Fibroblast of skin of scalp (primary cell): Measurements from ENCODE around the gene AAMDC. TPM values are rescaled to one million over a fixed set of nuclear protein-coding genes. Genes with fewer than 3 reads are reported as not detected.
A peak's percentile ranks its signal among the peaks of the same experiment; 100 is the strongest.

ENCODE experiments used
- DNase-seq: peaks from one replicate; pipeline ENCODE4 v3.0.0-alpha.2; 2013
- polyA plus RNA-seq, 2 experiments: library from polyadenylated mRNA; unstranded; fragments of 120-200 nt; gene quantifications; one replicate each; pipeline ENCODE4 v1.2.1, GENCODE V29; 2013; ENCODE audit not compliant: insufficient read length in 2 of 2

AAMDC gene
- polyA plus RNA-seq (2013, experiment 1 of 2; ENCODE audit: insufficient read length) = 37.9 TPM
- polyA plus RNA-seq (2013, experiment 2 of 2; ENCODE audit: insufficient read length) = 33.7 TPM

GRCh38 chr11:77820565-77821348, at the start of gene AAMDC, which contains the start of gene RSF1:
AAMDC (plus strand) TSS chr11:77821144; CDS start chr11:77842497, 21,353 bp downstream.
RSF1 (minus strand) TSS chr11:77820722; CDS start chr11:77820714, 8 bp downstream.
- DNase-seq = peak; percentile 99

- DNase-seq = no peak
Measured at GRCh38 chr11:77775936-77776335, 45.0 kb upstream of the AAMDC start.

GRCh38 chr11:77776455-77776854, 44.5 kb upstream of the AAMDC start:
- DNase-seq = peak; percentile 22

DNA sequence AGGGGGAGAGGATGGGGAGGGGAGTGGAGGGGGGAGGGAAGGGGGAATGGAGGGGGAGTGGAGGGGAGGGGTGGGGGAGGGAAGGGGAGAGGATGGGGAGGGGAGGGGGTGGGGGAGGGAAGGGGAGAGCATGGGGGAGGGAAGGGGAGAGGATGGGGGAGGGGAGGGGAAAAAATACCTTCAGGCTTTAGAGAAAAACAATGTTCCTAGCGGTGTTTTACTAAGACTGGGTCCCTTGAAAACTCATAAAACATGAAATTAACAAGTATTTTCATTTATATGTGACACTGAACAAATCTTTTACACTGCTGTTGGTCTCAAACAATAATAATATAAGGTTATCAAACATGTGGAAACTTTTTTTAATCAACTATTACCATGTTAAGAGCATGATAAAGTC, 42.8 kb upstream of the AAMDC start:
- DNase-seq = no peak

GRCh38 chr11:77778549-77778948, 42.4 kb upstream of the AAMDC start:
- DNase-seq = no peak

- peak; percentile 60 for DNase-seq
Measured at GRCh38 chr11:77779935-77780334, 41.0 kb upstream of the AAMDC start.

DNA sequence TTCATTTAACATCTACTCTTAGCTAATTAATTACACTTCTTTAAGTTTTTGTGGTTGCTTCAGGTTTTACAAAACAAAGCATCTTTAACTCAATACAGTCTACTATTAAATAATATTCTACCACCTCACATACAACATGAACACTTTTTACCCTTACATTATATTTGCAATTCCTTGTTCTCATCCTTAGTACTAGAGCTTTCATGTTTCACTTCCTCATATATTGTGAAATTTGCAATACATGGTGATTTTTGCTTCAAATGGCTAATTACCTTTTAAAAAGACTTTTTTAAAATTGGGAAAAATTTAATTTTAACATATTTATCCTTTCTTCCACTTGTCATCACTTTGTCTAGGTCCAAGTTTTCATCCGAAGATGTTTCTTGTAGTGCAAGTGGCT, 37.9 kb upstream of the AAMDC start:
- DNase-seq = no peak

- no peak for DNase-seq
Measured at GRCh38 chr11:77784572-77784971, 36.4 kb upstream of the AAMDC start.

DNA sequence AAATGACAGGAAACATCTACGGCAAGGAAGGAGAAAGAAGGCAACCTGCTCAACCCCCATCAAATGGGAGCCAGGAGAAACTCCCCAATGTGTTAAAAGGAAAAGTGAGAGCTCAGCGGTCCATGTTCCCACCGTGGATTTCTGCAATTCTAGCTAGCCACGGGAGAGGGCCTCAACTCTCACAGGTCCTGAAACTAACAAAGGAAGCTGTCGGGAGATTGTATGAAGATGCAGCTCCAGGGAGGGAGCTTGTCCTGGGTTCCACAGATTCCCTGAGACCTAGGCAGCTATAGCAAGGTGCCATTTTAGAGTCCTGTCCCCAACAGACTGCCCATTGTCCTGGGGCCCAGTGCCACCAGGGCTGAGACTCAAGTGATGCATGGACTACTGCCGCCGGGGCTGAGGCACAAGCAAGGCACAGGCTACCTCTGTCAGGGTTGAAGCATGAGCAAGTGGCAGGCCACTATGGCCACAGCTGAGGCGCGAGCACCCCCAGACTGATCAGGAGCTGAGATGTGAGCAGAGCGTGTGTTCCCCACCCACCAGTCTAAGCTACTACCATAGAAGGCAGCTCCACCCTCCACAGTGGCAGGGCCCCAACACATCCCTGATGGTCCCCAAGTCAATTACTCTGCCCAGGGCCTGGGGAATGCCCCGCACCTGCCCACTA, 31.7 kb upstream of the AAMDC start:
- DNase-seq = no peak

- DNase-seq = no peak
Measured at GRCh38 chr11:77789731-77790476, 31.0 kb upstream of the AAMDC start.

DNA sequence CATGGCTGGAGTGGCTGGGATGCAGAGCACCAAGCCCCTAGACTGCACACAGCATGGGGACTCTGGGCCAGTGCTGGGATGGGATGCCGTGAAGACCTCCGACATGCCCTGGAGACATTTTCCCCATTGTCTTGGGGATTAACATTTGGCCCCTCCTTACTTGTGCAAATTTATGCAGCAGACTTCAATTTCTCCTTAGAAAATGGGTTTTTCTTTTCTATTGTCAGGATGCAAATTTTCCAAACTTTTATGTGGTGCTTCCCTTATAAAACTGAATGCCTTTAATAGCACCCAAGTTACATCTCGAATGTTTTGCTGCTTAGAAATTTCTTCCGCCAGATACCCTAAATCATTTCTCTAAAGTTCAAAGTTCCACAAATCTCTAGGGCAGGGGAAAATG, 29.6 kb upstream of the AAMDC start:
- no peak for DNase-seq

GRCh38 chr11:77793972-77794371, 27.0 kb upstream of the AAMDC start:
- no peak for DNase-seq

GRCh38 chr11:77799338-77799737, 21.6 kb upstream of the AAMDC start:
- no peak for DNase-seq

GRCh38 chr11:77800449-77800848, 20.5 kb upstream of the AAMDC start:
- DNase-seq = no peak

- peak; percentile 2 for DNase-seq
Measured at GRCh38 chr11:77801477-77801876, 19.5 kb upstream of the AAMDC start.

- DNase-seq = no peak
Measured at GRCh38 chr11:77806415-77806814, 14.5 kb upstream of the AAMDC start.

GRCh38 chr11:77806993-77807392, 14.0 kb upstream of the AAMDC start:
- no peak for DNase-seq

DNA sequence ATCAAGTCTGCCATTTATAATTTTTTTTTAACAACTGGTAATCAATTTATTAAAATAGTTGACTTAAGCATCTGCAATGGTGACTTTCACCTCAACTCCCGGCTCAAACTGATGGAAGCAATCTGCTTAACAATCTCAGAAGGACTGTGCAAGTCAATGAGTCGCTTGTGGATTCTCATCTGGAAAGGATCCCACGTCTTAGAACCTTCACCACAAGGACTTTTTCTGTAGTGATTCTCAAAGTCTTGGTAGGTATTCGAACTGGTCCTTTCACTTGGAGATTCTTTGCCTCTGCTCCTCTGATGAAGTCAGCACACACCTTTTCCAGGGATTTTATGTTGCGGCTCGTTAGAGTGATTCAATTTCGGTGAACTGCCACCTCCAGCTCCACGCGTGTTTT, 7.7 kb upstream of the AAMDC start:
- no peak for DNase-seq

DNA sequence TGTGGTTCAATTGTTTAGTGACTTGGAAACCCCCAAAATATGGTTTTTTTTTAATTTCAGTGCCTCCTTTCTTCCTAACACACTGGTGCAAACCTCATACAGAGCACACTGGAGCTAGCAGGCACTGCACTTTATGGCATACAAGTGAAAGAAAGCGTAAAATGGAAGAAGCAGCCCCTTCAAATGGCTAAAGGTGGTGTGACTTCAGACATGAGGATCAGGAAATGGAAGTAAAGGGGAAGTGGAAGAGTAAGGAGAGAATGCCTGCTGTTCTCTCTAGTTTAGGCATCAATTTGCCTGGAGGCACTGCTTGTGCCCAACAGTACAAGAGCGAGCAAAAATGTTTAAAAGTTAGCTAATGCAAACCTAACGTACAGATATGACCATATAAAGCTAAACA, 6.1 kb upstream of the AAMDC start:
- DNase-seq = no peak

- no peak for DNase-seq
Measured at GRCh38 chr11:77815459-77815858, 5.5 kb upstream of the AAMDC start.

GRCh38 chr11:77819411-77819920, 1.5 kb upstream of the AAMDC start:
- peak; percentile 85 for DNase-seq

DNA sequence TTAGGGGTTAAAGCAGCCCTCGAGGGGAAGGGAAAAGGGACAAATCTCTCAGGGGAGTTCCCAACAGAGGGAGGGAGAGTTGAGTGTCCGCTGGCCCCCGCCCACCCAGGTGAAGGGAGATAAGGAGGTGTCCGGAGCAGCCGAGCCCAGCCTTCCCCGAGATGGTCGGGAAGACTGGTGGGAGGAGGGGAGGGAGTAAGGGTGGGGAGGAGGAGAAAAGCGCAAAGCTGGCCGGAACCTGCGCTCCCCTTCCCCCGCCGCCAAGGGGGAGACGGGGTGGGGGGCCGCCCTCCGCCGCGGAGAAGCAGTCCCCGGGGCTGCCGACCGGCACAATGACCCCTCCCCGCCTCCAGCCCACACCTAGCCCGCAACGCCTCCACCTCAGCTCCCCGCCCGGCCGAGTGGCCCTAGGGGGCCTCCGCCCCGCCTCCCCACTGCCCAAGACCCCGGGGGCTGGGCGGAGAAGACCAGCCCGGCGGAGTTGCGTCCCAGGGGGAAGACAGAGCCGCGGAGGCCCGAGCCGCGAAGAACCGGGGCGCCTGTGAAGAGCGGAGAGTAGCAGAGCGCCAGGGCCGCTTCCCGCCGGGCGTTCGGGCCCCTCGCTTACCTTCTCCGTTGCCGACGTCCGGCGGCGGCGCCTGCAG, 901 bp upstream of the AAMDC start:
- peak; percentile 22 for DNase-seq
